ENCODE results near the gene UBE2G1. TPM values are rescaled to one million over a fixed set of nuclear protein-coding genes. Genes with fewer than 3 reads are reported as not detected.

The UBE2G1 gene
- total RNA-seq, 2 donors from 2014 or later, result 67.3 to 70.1 TPM

DNA sequence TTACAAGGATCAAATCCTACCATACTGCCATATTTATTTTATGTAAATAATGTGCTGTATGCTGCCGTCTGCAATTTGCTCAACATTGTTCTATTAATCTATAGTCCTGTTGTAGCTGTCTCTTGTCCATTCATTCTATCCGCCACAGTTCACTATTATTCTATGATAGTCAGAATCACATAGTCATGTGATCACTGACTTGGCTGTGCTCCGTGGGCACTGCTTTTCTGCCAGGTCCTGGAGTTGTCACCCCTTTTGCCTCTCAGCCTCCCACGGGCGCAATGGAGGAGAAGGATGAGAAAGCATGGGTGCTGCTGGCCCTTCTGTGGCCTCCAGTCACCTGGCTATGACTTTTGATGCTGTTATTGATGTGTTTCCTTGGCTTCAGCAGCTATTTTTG lies 65.4 kb downstream of the UBE2G1 start:
- no peak overlapping the region for H3K27ac ChIP-seq
- no peak for DNase-seq
- no peak overlapping the region for H3K4me3 ChIP-seq
- no peaks in the 10 kb centered on the region for H3K4me1 ChIP-seq
- intact Hi-C loops (cut with DNase I), result no loop called here
- no peaks in the 10 kb centered on the region for H3K36me3 ChIP-seq
- no peaks in the 10 kb centered on the region for H3K27me3 ChIP-seq
- H3K9me3 ChIP-seq, result no peaks in the 10 kb centered on the region
- no peak overlapping the region for H3K9ac ChIP-seq (ENCODE audit: low read depth in 2 of 2, low read length in 2 of 2)
- no peak for TF ChIP-seq CTCF (IDR thresholded peaks at IDR 0.05)

DNA sequence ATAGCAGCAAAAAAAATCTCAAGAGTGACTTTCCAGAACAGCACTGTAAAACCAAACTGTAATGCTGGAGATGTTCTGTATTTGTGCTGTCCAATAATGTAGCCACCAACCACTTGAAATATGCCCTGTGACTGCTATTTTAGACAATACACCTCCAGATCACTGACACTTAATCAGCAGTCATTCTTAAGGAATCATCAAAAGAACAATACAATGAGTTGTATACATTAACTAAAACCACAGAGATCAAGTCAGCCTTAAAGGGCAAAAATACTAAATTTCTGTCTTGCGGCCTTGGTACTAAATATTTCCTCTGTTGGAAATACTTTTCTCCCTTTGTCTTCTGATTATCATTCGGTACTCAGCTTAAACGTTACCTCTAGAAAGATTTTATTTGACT lies 69.1 kb downstream of the UBE2G1 start:
- intact Hi-C loops (cut with DNase I), result no loop called here
- no peak overlapping the region for H3K27ac ChIP-seq
- DNase-seq, result no peak
- H3K36me3 ChIP-seq, result no peaks in the 10 kb centered on the region
- no peaks in the 10 kb centered on the region for H3K27me3 ChIP-seq
- H3K4me3 ChIP-seq, result no peak overlapping the region
- no peak overlapping the region for H3K9ac ChIP-seq (ENCODE audit: low read depth in 2 of 2, low read length in 2 of 2)
- no peak for TF ChIP-seq CTCF (IDR thresholded peaks at IDR 0.05)
- H3K4me1 ChIP-seq, result no peaks in the 10 kb centered on the region
- no peaks in the 10 kb centered on the region for H3K9me3 ChIP-seq

DNA sequence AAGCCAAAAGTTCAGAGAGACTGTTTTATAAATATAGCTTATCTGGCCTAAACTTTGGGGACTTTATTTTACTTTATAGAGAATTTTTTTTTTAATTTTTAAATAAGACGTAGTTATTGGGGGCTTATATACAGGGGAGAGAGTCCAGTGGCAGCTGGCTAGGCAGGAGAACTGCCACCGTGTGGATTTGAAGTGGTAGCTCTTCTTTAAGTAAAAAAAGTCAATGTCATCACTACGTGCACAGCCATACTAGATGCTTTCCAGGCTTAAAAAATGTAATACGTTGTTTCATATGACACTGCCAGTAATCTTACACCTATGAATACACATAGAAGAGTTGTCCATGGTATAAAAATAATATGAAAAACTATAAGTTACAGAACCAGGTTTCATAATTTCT lies 70.8 kb downstream of the UBE2G1 start:
- Histone ChIP-seq H3K9me3 (no peaks in the 10 kb centered on the region), H3K36me3 (no peaks in the 10 kb centered on the region), H3K4me3 (no peak overlapping the region), H3K9ac (ENCODE audit: low read depth in 2 of 2, low read length in 2 of 2) (no peak overlapping the region), H3K27ac (no peak overlapping the region), H3K27me3 (no peaks in the 10 kb centered on the region), H3K4me1 (no peaks in the 10 kb centered on the region)
- intact Hi-C loops (cut with DNase I), result no loop called here
- no peak for TF ChIP-seq CTCF (IDR thresholded peaks at IDR 0.05)
- DNase-seq, result no peak

GRCh38 chr17:4293572-4293971 lies 72.9 kb downstream of the UBE2G1 start:
- H3K9me3 ChIP-seq, result no peaks in the 10 kb centered on the region
- no peaks in the 10 kb centered on the region for H3K36me3 ChIP-seq
- intact Hi-C loops (cut with DNase I), result no loop called here
- no peak for DNase-seq
- H3K9ac ChIP-seq (ENCODE audit: low read depth in 2 of 2, low read length in 2 of 2), result no peak overlapping the region
- no peaks in the 10 kb centered on the region for H3K27me3 ChIP-seq
- no peak for TF ChIP-seq CTCF (IDR thresholded peaks at IDR 0.05)
- H3K27ac ChIP-seq, result no peak overlapping the region
- no peaks in the 10 kb centered on the region for H3K4me1 ChIP-seq
- no peak overlapping the region for H3K4me3 ChIP-seq

DNA sequence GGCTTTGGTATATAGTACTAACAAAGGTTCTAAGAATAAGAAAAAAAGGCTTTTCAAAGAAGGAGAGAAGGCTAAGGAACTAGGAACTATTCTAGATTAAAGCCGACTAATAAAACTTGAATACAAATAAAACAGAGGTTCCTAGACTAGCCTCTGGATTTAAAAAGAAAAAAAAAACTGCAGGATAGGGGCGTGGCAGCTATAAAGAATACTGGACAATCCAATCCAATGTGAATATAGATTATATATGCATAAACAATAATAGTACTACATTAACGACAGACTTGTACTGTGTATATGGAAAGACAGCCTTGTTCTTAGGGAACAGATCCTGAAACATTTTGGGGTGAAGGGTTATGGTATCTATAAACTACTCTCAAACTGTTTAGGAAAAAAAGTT lies 78.8 kb downstream of the UBE2G1 start:
- Histone ChIP-seq H3K36me3 (no peaks in the 10 kb centered on the region), H3K9me3 (no peaks in the 10 kb centered on the region), H3K27ac (peak overlapping the region; percentile 17), H3K27me3 (no peaks in the 10 kb centered on the region), H3K9ac (ENCODE audit: low read depth in 2 of 2, low read length in 2 of 2) (no peak overlapping the region), H3K4me1 (no peaks in the 10 kb centered on the region), H3K4me3 (no peak overlapping the region)
- no peak for DNase-seq
- no peak for TF ChIP-seq CTCF (IDR thresholded peaks at IDR 0.05)
- intact Hi-C loops (cut with DNase I), result no loop called here

DNA sequence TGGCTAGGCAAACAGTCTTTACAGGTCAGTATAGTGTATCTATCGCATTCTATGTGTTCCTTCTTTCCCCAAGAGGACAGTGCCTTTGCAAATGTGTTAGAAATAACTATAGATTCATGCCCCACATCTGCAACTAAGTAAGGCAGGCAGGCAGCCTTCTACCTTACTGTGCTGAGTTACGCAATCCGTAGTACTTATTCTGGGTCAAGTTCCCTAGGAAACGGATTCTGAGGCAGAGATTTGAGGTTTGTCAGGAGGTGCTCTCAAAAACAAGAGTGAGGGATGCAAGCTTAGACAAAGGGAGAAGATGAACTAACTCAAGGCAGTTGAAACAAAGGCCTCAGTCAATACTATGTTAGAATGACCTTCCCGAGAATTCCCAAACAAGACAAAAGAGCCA lies 90.0 kb downstream of the UBE2G1 start:
- no peak overlapping the region for H3K27ac ChIP-seq
- no peak overlapping the region for H3K4me3 ChIP-seq
- H3K36me3 ChIP-seq, result no peaks in the 10 kb centered on the region
- intact Hi-C loops (cut with DNase I), result no loop called here
- TF ChIP-seq CTCF (IDR thresholded peaks at IDR 0.05), result no peak
- no peak overlapping the region for H3K9ac ChIP-seq (ENCODE audit: low read depth in 2 of 2, low read length in 2 of 2)
- no peaks in the 10 kb centered on the region for H3K9me3 ChIP-seq
- no peaks in the 10 kb centered on the region for H3K27me3 ChIP-seq
- no peak for DNase-seq
- H3K4me1 ChIP-seq, result no peaks in the 10 kb centered on the region
